Right forelimb (tissue), 1 donor: ENCODE results near the gene PILRB.
"Not testable (repeated sequence)": the region's sequence is repeated elsewhere in the genome, so short reads cannot be mapped to it uniquely, and the experiment has no call there.

Experiments
- DNase-seq: peaks from one replicate; pipeline ENCODE4 v3.0.0-alpha.2; 2018

The PILRB gene

DNA sequence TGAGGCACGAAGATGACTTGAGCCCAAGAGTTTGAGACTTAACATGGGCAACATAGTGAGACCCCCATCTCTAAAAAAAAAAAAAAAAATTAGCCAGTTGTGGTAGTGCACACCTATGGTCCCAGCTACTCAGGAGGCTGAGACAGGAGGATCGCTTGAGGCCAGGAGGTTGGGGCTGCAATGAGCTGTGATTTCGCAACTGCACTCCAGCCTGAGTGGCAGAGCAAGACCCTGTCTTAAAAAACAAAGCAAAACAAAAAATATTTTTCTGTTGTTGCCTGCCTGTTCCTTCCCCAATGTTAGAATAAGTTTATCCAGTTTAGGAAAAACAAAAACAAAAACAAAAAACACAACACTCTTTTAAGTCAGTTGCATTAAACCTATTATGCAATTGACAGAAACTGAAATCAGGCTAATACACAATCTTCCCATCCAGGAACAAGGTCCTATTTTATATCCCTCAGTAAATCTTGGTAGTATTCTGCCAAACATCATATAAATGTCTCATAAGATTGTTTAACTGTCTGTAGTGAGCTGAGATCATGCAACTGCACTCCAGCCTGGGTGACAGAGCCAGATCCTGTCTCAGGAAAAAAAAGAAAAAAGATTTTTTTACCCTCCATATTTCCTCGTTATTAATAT is 20.3 kb downstream of the PILRB start:
- DNase-seq: no peak

DNA sequence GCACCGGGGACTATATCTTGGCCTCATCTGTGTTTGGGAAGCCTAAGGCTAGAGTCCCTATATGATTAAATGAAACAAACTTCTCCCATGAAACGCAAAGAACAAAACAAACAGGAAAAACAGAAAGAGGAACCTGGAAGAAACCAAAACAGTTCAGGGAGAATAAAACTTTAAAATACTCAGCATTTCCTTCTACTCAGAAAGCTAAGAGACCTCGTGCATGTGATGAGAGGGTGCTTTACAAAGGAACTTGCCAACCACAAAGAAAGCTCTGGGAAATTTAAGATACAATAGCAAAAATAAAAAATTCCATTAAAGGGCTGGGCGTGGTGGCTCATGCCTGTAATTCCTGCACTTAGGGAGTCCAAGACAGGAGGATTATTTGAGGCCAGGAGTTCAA is 22.3 kb downstream of the PILRB start:
- no peak for DNase-seq

GRCh38 chr7:100381531-100382233 is 23.8 kb downstream of the PILRB start:
- DNase-seq: not testable (repeated sequence)

DNA sequence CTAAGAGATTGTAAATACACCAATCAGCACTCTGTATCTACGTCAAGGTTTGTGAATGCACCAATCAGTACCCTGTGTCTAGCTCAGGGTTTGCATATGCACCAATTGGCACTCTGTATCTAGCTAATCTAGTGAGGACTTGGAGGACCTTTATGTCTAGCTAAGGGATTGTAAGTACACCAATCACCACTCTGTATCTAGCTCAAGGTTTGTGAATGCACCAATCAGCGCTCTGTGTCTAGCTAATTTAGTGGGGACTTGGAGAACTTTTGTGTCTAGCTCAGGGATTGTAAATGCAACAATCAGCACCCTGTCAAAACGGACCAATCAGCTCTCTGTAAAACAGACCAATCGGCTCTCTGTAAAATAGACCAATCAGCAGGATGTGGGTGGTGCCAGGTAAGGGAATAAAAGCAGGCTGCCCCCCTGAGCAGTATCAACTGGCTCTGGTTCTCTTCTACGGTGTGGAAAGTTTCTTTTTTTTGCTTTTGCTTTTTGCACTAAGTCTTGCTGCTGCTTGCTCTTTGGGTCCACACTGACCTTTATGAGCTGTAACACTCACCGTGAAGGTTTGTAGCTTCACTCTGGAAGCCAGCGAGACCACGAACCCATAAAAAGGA is 24.4 kb downstream of the PILRB start:
- DNase-seq: not testable (repeated sequence)

DNA sequence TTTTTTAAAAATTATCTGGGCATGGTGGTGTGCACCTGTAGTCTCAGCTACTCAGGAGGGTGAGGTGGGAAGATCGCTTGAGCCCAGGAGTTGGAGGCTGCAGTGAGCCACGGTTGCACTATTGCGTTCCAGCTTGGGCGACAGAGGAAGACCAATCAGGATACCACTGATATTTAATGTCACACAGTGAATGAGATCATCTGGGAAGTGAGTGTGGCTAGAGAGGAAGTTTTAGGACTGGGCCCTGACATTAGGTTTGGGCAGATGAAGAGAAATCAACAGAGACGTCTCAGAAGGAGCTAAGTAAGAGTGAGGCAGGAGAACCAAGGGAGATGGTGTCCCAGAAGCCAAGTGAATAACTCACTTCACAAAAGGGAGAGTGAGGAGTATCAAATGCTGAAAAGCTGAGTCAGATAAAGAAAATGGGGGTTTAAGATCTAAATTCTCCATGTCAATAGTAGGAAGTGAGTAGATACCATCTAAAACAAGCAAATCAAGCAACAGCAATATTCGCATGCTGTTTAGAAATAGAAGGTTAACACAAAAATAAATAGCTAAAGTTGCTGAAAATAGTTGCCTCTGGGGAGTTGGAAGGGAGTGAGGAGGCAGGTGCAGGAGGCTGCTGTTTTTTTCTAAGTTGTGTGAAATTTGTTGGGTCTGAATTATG is 26.8 kb downstream of the PILRB start:
- DNase-seq: no peak

GRCh38 chr7:100386940-100387339 is 29.0 kb downstream of the PILRB start:
- DNase-seq: no peak

GRCh38 chr7:100387695-100388094 is 29.8 kb downstream of the PILRB start:
- no peak for DNase-seq

DNA sequence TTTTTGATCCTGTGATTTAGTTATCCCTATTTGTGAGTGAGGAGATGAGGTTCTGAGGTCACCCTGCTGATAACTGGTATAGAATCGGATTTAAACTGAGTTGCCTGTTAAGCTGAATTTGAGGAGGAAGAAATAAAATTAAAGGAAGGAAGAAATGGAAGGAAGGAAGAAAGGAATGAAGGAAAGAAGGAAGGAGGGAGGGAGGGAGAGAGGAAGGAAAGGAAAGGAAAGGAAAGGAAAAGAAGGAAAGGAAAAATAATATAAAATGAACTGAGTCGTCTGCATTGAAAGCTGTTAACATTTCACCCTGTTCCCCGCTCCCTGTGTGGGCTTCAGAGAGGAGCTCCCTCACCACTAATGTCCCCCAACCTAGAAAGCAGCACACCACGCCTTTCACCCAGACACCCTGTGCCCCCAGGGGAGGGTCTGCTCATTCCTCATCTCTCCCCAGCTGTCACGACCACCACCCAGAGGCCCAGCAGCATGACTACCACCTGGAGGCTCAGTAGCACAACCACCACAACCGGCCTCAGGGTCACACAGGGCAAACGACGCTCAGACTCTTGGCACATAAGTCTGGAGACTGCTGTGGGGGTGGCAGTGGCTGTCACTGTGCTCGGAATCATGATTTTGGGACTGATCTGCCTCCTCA is 31.6 kb downstream of the PILRB start:
- DNase-seq: no peak

- no peak for DNase-seq
Measured at GRCh38 chr7:100390286-100391009, 32.5 kb downstream of the PILRB start.

- DNase-seq: no peak
Measured at GRCh38 chr7:100393233-100393905, 35.5 kb downstream of the PILRB start.

- no peak for DNase-seq
Measured at GRCh38 chr7:100394077-100394476, 36.2 kb downstream of the PILRB start.

- no peak for DNase-seq
Measured at GRCh38 chr7:100396421-100396982, 38.6 kb downstream of the PILRB start.

DNA sequence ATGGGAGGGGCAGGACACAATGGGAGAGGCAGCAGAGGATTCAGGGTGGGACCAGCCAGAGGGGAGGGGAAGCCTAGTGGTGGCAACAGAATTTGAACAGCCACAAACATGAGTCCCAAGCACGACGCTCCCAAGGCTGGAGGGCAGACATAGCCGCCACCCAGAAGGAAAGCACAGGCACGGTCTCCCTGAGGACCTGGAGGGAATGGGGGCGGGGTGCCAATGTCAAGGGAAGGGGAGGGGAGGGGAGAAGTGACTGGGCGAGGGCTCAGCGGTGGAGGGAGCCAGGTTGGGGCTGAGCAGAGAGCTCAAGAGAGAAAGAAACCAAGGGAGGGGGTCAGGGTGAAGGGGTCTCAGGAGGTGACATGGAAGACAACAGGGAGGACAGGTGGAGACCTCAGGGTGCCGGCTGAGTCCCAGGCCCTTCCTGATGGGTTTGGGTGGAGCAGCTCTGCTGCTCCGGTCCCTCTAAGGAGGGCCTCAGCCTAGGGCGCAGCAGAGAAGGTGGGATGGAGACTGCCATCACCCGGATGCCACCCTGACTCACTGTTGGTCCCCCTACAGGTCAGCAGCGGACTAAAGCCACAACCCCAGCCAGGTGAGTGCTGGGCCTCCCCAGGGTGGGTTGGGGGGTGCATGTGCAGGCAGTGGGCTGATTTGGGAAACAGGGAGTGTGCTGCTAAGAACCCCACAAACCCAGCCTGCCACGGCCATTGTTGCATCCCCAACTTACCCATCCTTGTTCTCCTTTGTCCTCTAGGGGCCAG is 39.6 kb downstream of the PILRB start:
- DNase-seq: no peak

- DNase-seq: no peak
Measured at GRCh38 chr7:100398239-100398638, 40.3 kb downstream of the PILRB start.

GRCh38 chr7:100400041-100400440 is 42.1 kb downstream of the PILRB start:
- DNase-seq: no peak

- DNase-seq: no peak
Measured at GRCh38 chr7:100400656-100401055, 42.7 kb downstream of the PILRB start.

GRCh38 chr7:100401811-100402210 is 43.9 kb downstream of the PILRB start:
- DNase-seq: no peak

DNA sequence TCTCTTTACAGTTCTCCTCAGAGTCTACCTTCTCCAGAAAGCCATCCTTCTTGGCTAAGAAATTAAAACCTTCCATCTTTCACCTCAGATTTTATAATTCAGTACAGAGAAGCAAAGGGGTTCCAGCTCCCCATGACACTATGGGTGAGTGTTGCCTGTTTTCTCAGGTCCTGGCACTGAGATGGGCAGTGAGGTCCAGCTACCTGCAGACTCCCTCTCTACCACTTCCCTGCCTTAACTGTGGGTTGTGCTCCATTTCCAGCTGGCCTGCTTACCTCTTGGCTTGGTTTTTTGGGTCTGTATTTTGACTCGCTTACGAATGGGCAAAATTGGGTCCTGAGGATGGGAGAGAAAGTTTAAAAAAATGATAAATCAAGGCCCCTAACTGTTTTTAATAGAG is 44.3 kb downstream of the PILRB start:
- no peak for DNase-seq

DNA sequence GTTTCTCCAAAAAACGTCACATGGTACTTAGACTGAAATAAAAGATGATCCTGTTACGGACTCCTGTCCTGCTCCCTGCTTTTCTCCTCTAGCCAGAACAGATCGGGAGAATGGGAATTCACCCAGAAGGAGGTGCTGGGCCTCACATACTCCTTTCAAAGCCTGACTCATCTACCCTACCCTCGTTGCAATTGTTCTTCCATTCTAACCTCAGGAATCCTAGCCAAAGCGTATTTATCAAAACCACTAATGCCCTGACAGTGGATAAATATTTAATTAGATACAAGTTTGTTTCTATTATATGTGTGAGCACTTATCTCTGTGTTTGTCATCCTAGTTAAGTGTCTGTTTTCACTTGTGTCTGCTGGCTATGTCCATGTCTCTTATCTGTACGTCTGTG is 48.9 kb downstream of the PILRB start:
- no peak for DNase-seq

DNA sequence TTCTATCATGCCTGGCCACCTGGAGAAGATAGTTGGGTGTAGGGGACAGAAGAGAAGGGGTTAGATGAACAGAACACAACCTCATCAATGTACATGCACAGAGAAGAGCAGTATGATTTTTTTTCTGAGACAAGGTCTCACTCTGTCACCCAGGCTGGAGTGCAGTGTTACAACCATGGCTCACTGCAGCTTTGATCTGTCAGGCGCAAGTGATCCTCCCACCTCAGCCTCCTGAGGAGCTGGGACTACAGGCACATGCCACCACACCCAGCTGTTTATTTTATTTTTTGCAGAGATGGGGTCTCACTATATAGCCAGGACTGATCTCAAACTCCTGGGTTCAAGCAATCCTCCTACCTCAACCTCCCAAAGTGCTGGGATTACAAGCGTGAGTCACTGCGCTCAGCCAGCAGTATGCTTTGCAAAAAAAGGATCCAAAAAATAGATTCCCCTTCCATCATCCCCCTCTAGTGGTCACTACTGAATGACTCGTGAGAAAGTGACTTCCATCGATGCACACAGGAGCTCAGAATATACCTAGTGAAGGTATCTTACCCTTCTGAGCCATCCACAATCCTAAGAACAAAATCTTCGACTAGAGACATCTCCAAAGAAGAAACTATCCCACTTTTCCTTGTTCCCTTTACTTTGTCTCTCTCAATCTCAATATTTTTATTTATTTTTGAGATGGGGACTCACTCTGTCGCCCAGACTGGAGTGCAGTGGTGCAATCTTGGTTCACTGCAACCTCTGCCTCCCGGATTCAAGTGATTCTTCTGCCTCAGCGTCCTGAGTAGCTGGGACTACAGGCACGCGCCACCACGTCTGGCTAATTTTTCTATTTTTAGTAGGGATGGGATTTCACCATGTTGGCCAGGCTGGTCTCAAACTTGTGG is 49.6 kb downstream of the PILRB start:
- no peak for DNase-seq
